ENCODE results near the gene HYAL2. TPM values are rescaled to one million over a fixed set of nuclear protein-coding genes. Genes with fewer than 3 reads are reported as not detected.

HYAL2 gene
- total and polyA plus RNA-seq, 10 of the 15 experiments (the other 5 are each of a cell fraction or from before 2014, with no cell fraction given): 0.06 to 21.8 (median 12.7) TPM

DNA sequence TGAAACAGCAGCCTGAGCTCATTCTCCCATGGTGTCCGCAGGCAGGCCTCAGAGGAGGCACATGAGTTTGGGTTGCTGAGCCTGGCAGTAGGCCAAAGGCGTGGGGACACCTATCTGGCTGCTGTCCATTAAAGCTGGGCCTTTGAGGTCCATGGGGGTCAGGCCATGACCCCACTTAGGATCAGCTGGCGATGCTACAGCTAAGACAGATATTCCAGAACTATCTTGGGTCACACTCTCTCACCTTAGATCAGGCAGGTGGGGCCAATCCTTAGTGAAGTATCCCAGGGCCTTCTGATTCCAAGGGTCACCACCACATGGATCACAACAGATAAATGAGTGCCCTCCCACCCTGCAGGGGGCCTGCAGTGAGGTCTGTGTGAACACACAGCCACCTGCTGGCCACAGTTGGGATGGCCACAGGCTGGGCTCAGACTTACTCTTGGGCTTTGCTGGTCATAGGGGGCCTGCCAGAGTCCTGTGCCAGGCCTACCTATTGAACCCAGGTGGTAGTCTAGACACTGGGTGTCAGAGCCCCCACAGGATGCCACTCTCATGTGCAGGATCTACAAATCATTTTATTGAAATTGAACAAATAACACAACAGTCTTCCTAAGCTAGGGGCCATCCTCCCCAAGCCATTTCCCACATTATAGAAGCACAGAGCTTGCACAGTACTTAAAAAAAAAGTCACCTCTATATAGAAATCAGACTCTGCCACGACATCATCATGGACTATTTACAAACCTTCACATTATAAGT lies 2.0 kb upstream of the HYAL2 start (continued):
- TF ChIP-seq, protein P1, sequence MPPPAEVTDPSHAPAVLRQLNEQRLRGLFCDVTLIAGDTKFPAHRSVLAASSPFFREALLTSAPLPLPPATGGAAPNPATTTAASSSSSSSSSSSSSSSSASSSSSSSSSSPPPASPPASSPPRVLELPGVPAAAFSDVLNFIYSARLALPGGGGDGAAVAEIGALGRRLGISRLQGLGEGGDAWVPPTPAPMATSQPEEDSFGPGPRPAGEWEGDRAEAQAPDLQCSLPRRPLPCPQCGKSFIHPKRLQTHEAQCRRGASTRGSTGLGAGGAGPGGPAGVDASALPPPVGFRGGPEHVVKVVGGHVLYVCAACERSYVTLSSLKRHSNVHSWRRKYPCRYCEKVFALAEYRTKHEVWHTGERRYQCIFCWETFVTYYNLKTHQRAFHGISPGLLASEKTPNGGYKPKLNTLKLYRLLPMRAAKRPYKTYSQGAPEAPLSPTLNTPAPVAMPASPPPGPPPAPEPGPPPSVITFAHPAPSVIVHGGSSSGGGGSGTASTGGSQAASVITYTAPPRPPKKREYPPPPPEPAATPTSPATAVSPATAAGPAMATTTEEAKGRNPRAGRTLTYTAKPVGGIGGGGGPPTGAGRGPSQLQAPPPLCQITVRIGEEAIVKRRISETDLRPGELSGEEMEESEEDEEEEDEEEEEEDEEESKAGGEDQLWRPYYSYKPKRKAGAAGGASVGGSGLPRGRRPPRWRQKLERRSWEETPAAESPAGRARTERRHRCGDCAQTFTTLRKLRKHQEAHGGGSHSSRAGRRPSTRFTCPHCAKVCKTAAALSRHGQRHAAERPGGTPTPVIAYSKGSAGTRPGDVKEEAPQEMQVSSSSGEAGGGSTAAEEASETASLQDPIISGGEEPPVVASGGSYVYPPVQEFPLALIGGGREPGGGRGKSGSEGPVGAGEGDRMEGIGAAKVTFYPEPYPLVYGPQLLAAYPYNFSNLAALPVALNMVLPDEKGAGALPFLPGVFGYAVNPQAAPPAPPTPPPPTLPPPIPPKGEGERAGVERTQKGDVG (CRISPR knock-in tag; IDR thresholded peaks at IDR 0.05): no peak
- TF ChIP-seq EGR1 (IDR thresholded peaks at IDR 0.05; ENCODE audit: borderline replicate concordance in 1 of 2, low read depth in 2 of 2, low read length in 2 of 2): no peak
- TF ChIP-seq RAD21 (IDR thresholded peaks at IDR 0.05; ENCODE audit: insufficient read depth, low read depth, low read length): peak; percentile 66
- TF ChIP-seq CHD2 (IDR thresholded peaks at IDR 0.05; ENCODE audit: borderline replicate concordance, low read depth, low read length): no peak
- TF ChIP-seq SMAD1 (IDR thresholded peaks at IDR 0.05; ENCODE audit: low read depth, partially characterized antibody): no peak
- no peak for TF ChIP-seq IRF5 (IDR thresholded peaks at IDR 0.05; ENCODE audit: borderline replicate concordance)
- TF ChIP-seq ZNF384 (IDR thresholded peaks at IDR 0.05; ENCODE audit: borderline replicate concordance, low read depth, low read length): no peak
- no peak for TF ChIP-seq YY1 (IDR thresholded peaks at IDR 0.05; ENCODE audit: low read depth, low read length)
- 0 out of 2 replicates have a peak, but pooled peaks have one; percentile 21 for TF ChIP-seq IKZF1 (conservative IDR thresholded peaks at IDR 0.05)
- TF ChIP-seq, protein P2, sequence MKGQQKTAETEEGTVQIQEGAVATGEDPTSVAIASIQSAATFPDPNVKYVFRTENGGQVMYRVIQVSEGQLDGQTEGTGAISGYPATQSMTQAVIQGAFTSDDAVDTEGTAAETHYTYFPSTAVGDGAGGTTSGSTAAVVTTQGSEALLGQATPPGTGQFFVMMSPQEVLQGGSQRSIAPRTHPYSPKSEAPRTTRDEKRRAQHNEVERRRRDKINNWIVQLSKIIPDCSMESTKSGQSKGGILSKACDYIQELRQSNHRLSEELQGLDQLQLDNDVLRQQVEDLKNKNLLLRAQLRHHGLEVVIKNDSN (IDR thresholded peaks at IDR 0.05; ENCODE audit: borderline replicate concordance, extremely low read length, insufficient read depth, low read depth, low read length): no peak
- no peak for TF ChIP-seq STAT1 (conservative IDR thresholded peaks at IDR 0.05)
- no peak for TF ChIP-seq SIN3A (IDR thresholded peaks at IDR 0.05; ENCODE audit: low read depth, low read length)
